SH-SY5Y (cell line): Measurements from ENCODE around the gene SGK2.

Experiments used
- GATA2 ChIP-seq: IDR thresholded peaks from 2 replicates; pipeline ENCODE4 v1.6.1; 2011; ENCODE audit warnings: mild to moderate bottlenecking, low read depth, low read length
- GATA3 ChIP-seq: IDR thresholded peaks from 2 replicates; pipeline ENCODE4 v1.6.1; 2011; ENCODE audit warnings: low read depth, mild to moderate bottlenecking, low read length, moderate library complexity

GRCh38 chr20:43563991-43564390 is 5.2 kb downstream of the SGK2 start:
- TF ChIP-seq GATA2 = no peak
- no peak for TF ChIP-seq GATA3
